ENCODE data around the gene UCK2.

Gene UCK2

DNA sequence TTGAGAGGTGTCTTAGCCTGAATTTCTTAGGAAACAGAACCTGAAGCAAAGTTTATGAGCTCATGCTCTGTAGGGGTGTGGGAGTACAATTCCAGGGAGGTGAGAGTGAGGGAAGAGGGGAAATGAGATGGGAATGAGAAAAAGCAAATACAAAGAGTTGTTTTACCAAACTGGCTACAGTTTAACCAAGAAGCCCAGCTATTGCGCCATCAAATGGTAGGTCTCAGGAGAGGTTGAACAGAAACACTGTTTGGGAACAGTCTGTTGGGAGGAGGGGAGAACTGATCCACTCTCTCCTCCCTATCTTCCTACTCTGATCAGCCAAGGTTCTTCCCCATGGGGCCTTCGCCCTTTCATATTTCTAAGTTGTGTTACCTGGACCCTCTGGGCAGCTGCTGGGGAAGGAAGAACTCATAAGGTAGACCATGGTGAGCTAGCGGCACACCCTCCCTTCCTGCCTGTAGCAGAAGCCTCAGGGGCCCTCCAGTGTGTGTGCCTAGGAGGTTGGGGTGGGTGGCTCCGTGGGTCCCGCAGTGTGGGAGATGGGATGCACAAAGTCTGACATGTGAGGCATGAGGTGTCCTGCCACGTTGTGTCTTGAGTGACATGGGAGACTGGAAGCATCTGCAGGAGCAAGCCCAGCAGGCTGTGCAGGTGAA lies 120.5 kb downstream of the UCK2 start:
- DNase-seq, result no peak

GRCh38 chr1:165949335-165950130 lies 122.1 kb downstream of the UCK2 start:
- no peak for DNase-seq

DNA sequence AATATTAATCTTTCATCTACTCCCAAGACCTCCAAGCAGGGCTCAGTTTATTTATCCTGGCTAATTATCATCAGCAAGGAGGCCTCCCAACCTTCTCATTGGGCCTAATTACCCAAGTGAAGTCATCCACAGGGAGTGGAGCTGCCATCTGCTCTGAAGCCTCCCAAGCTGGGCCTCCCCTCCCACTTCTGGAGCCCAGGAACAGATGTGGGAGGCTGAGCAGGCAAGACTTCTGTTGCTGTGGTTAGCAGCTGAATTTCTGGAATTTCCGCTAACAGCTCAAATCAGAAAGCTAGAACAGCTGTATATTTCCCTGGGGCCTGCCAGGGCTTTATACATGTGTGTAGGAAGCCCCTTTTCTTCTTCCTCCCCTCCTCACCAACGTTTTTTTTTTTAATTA lies 127.5 kb downstream of the UCK2 start:
- DNase-seq, result no peak

GRCh38 chr1:165958306-165958705 lies 130.9 kb downstream of the UCK2 start:
- no peak for DNase-seq

GRCh38 chr1:165960136-165960535 lies 132.7 kb downstream of the UCK2 start:
- no peak for DNase-seq

GRCh38 chr1:165960881-165961280 lies 133.5 kb downstream of the UCK2 start:
- no peak for DNase-seq
